Mesothelial cell of epicardium (in vitro differentiated cells): ENCODE results near the gene MARS1. TPM values are rescaled to one million over a fixed set of nuclear protein-coding genes. Genes with fewer than 3 reads are reported as not detected.

Experiments used
- DNase-seq, 2 experiments: peaks; one replicate each; pipeline ENCODE4 v3.0.0; 2021; ENCODE audit warnings: low spot score in 2 of 2; ENCODE audit not compliant: unreplicated experiment in 2 of 2
- H3K27ac Mint-ChIP-seq: 2 replicates; pipeline ENCODE4 v1.8.0; 2021; ENCODE audit warnings: mixed read lengths
- H3K27me3 Mint-ChIP-seq: 2 replicates; pipeline ENCODE4 v1.8.0; 2021; ENCODE audit warnings: low read depth, mixed read lengths
- H3K36me3 Mint-ChIP-seq: 2 replicates; pipeline ENCODE4 v1.8.0; 2021; ENCODE audit warnings: mixed read lengths
- H3K4me1 Mint-ChIP-seq: 2 replicates; pipeline ENCODE4 v1.8.0; 2021; ENCODE audit warnings: mixed read lengths
- H3K4me3 Mint-ChIP-seq: 2 replicates; pipeline ENCODE4 v1.8.0; 2021; ENCODE audit warnings: mild to moderate bottlenecking, moderate library complexity, mixed read lengths
- H3K9me3 Mint-ChIP-seq: 2 replicates; pipeline ENCODE4 v1.8.0; 2021; ENCODE audit warnings: mixed read lengths
- CTCF ChIP-seq: fragments of 200-600 bp; sonication (generic); IDR thresholded peaks from one replicate; pipeline ENCODE4 v1.5.0; 2021; ENCODE audit warnings: antibody characterized with exemption; ENCODE audit not compliant: unreplicated experiment
- total RNA-seq: library from RNA; stranded (reverse); gene quantifications from 3 replicates; pipeline ENCODE4 v1.2.1, GENCODE V29; 2021

The MARS1 gene
- total RNA-seq, 1 donor from 2014 or later = 177 TPM

GRCh38 chr12:57471661-57472060 is 16.2 kb upstream of the MARS1 start:
- peaks cover 15% of the 10 kb centered on the region for H3K4me1 Mint-ChIP-seq
- H3K36me3 Mint-ChIP-seq = no peaks in the 10 kb centered on the region
- DNase-seq = no peak
- no peak for TF ChIP-seq CTCF
- no peak overlapping the region for H3K27ac Mint-ChIP-seq
- no peak overlapping the region for H3K4me3 Mint-ChIP-seq
- peaks cover 96% of the 10 kb centered on the region for H3K27me3 Mint-ChIP-seq
- H3K9me3 Mint-ChIP-seq = no peaks in the 10 kb centered on the region

DNA sequence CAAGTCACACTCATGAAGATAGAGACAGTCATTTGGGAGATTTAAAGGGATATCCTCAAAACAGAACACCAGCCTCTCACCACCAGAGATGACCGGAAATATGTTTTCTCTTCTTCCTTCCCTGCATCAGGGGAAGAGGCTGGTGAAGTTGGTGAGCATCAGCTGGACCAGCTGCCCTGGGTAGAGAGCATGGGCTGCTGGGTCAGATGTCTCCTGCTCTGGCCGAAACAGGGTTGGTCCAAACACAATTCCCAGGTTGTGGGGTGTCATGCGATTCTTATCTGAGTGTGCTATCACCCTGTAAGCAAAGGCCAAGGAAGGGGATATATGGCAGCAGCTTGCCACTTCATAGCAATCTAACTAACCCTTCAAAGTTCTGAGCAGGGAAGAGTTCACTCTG is 15.5 kb upstream of the MARS1 start:
- H3K4me1 Mint-ChIP-seq = peaks cover 15% of the 10 kb centered on the region
- H3K36me3 Mint-ChIP-seq = no peaks in the 10 kb centered on the region
- no peak overlapping the region for H3K4me3 Mint-ChIP-seq
- peaks cover 97% of the 10 kb centered on the region for H3K27me3 Mint-ChIP-seq
- H3K9me3 Mint-ChIP-seq = no peaks in the 10 kb centered on the region
- no peak for DNase-seq
- no peak for TF ChIP-seq CTCF
- no peak overlapping the region for H3K27ac Mint-ChIP-seq

GRCh38 chr12:57473392-57473791 is 14.5 kb upstream of the MARS1 start:
- DNase-seq = no peak
- Mint-ChIP-seq H3K36me3 (no peaks in the 10 kb centered on the region), H3K27me3 (peaks cover 97% of the 10 kb centered on the region), H3K9me3 (no peaks in the 10 kb centered on the region), H3K27ac (no peak overlapping the region), H3K4me3 (no peak overlapping the region), H3K4me1 (peaks cover 20% of the 10 kb centered on the region)
- no peak for TF ChIP-seq CTCF

GRCh38 chr12:57473886-57474285 is 14.0 kb upstream of the MARS1 start:
- Mint-ChIP-seq H3K4me1 (peaks cover 23% of the 10 kb centered on the region), H3K27me3 (peaks cover 97% of the 10 kb centered on the region), H3K4me3 (no peak overlapping the region), H3K9me3 (no peaks in the 10 kb centered on the region), H3K27ac (no peak overlapping the region), H3K36me3 (no peaks in the 10 kb centered on the region)
- no peak for TF ChIP-seq CTCF
- no peak for DNase-seq

- Mint-ChIP-seq H3K36me3 (no peaks in the 10 kb centered on the region), H3K4me1 (peaks cover 23% of the 10 kb centered on the region), H3K4me3 (peak overlapping the region; percentile 16), H3K9me3 (no peaks in the 10 kb centered on the region), H3K27ac (no peak overlapping the region), H3K27me3 (peaks cover 97% of the 10 kb centered on the region)
- TF ChIP-seq CTCF = no peak
- DNase-seq = no peak
Measured at GRCh38 chr12:57474430-57474829, 13.4 kb upstream of the MARS1 start.

- DNase-seq = no peak
- H3K4me3 Mint-ChIP-seq = peak overlapping the region; percentile 16
- H3K27ac Mint-ChIP-seq = no peak overlapping the region
- peaks cover 97% of the 10 kb centered on the region for H3K27me3 Mint-ChIP-seq
- no peaks in the 10 kb centered on the region for H3K36me3 Mint-ChIP-seq
- H3K9me3 Mint-ChIP-seq = no peaks in the 10 kb centered on the region
- H3K4me1 Mint-ChIP-seq = peaks cover 23% of the 10 kb centered on the region
- no peak for TF ChIP-seq CTCF
Measured at GRCh38 chr12:57474862-57475261, 13.0 kb upstream of the MARS1 start.
